Coronary artery (tissue), 2 donors: Measurements from ENCODE around the gene KCNRG.
"Not testable (repeated sequence)": the region's sequence is repeated elsewhere in the genome, so short reads cannot be mapped to it uniquely, and the experiment has no call there.

Experiments
- DNase-seq: peaks from one replicate; pipeline ENCODE4 v3.0.0-alpha.2; 2017; ENCODE audit warnings: low spot score
- H3K27ac ChIP-seq, 2 donors: fragments of 200-600 bp; sonication (generic); one replicate each; pipeline ENCODE4 v1.5.1; 2016 to 2019
- H3K4me3 ChIP-seq: fragments of 200-600 bp; sonication (generic); 2 replicates; pipeline ENCODE4 v1.5.1; 2016; ENCODE audit warnings: mild to moderate bottlenecking, moderate library complexity
- CTCF ChIP-seq: fragments of 200-600 bp; sonication (generic); IDR thresholded peaks from one replicate; pipeline ENCODE4 v1.5.1; 2019; ENCODE audit warnings: antibody characterized with exemption

KCNRG gene

GRCh38 chr13:50060718-50061117 lies 45.5 kb downstream of the KCNRG start:
- TF ChIP-seq CTCF: no peak
- H3K4me3 ChIP-seq: no peak overlapping the region
- DNase-seq: no peak
- H3K27ac ChIP-seq: no peak overlapping the region

- H3K4me3 ChIP-seq, DNase-seq, H3K27ac ChIP-seq: not testable (repeated sequence)
These were observed 47.1 kb downstream of the KCNRG start for GRCh38 chr13:50062336-50062735.

- H3K4me3 ChIP-seq: no peak overlapping the region
- no peak overlapping the region for H3K27ac ChIP-seq
- no peak for TF ChIP-seq CTCF
- no peak for DNase-seq
These were observed 50.5 kb downstream of the KCNRG start for GRCh38 chr13:50065712-50066111.

GRCh38 chr13:50068508-50068907 lies 53.3 kb downstream of the KCNRG start:
- Histone ChIP-seq H3K4me3 (no peak overlapping the region), H3K27ac (peak overlapping the region in 1 of 2 donors; percentile 18)
- DNase-seq: no peak
- no peak for TF ChIP-seq CTCF

- no peak for DNase-seq
- TF ChIP-seq CTCF: no peak
- peak overlapping the region in 1 of 2 donors; percentile 64 for H3K27ac ChIP-seq
- no peak overlapping the region for H3K4me3 ChIP-seq
These were observed 54.0 kb downstream of the KCNRG start for GRCh38 chr13:50069261-50069660.

GRCh38 chr13:50070186-50070585 lies 54.9 kb downstream of the KCNRG start:
- H3K27ac ChIP-seq: peak overlapping the region in 1 of 2 donors; percentile 64
- TF ChIP-seq CTCF: no peak
- DNase-seq: no peak
- no peak overlapping the region for H3K4me3 ChIP-seq
